Astrocyte (in vitro differentiated cells and primary cell): ENCODE results near the gene PDS5A.

ENCODE experiments used
- EZH2 ChIP-seq: IDR thresholded peaks from 2 replicates; pipeline ENCODE4 v1.6.1; 2012; ENCODE audit warnings: mild to moderate bottlenecking, low read length, inconsistent platforms; ENCODE audit not compliant: insufficient read depth
- TF ChIP-seq, protein P1 (sequence below): IDR thresholded peaks from 2 replicates; pipeline ENCODE4 v1.5.1; 2011; ENCODE audit warnings: low read depth, mild to moderate bottlenecking, inconsistent platforms, low read length, moderate library complexity; ENCODE audit not compliant: insufficient read depth

- TF ChIP-seq, protein P1, sequence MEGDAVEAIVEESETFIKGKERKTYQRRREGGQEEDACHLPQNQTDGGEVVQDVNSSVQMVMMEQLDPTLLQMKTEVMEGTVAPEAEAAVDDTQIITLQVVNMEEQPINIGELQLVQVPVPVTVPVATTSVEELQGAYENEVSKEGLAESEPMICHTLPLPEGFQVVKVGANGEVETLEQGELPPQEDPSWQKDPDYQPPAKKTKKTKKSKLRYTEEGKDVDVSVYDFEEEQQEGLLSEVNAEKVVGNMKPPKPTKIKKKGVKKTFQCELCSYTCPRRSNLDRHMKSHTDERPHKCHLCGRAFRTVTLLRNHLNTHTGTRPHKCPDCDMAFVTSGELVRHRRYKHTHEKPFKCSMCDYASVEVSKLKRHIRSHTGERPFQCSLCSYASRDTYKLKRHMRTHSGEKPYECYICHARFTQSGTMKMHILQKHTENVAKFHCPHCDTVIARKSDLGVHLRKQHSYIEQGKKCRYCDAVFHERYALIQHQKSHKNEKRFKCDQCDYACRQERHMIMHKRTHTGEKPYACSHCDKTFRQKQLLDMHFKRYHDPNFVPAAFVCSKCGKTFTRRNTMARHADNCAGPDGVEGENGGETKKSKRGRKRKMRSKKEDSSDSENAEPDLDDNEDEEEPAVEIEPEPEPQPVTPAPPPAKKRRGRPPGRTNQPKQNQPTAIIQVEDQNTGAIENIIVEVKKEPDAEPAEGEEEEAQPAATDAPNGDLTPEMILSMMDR: no peak
- no peak for TF ChIP-seq EZH2
Observed at GRCh38 chr4:39978378-39978775, 666 bp upstream of the PDS5A start.
